SU-DHL-6 (cell line): ENCODE results near the gene PAIP1.

Source experiments
- H2AFZ ChIP-seq: fragments of 200-600 bp; sonication (generic); 2 replicates; pipeline ENCODE4 v1.6.1; 2014; ENCODE audit warnings: low read depth, mild to moderate bottlenecking, moderate library complexity, mixed read lengths, antibody characterized with exemption, low read length; ENCODE audit not compliant: severe bottlenecking
- H3F3A ChIP-seq: fragments of 200-600 bp; shearing (Covaris generic); 2 replicates; pipeline ENCODE4 v1.6.0; 2016; ENCODE audit warnings: antibody characterized with exemption, mild to moderate bottlenecking; ENCODE audit not compliant: insufficient read depth
- H3K27ac ChIP-seq: fragments of 200-600 bp; sonication (generic); 2 replicates; pipeline ENCODE4 v1.5.1; 2016; ENCODE audit warnings: low read depth, mild to moderate bottlenecking, low read length, moderate library complexity, mixed read lengths
- H3K27me3 ChIP-seq: fragments of 200-600 bp; sonication (generic), shearing (Covaris generic); 2 replicates; pipeline ENCODE4 v1.6.0; 2014; ENCODE audit warnings: mild to moderate bottlenecking, low read length
- H3K36me3 ChIP-seq: fragments of 200-600 bp; sonication (generic); 2 replicates; pipeline ENCODE4 v1.6.1; 2014; ENCODE audit warnings: mild to moderate bottlenecking, low read length, mixed read lengths
- H3K4me2 ChIP-seq: fragments of 300-600, 200-600 bp; shearing (Covaris generic), sonication (generic); 2 replicates; pipeline ENCODE4 v1.6.0; 2014; ENCODE audit warnings: low read length, low read depth, mild to moderate bottlenecking; ENCODE audit not compliant: poor library complexity, severe bottlenecking
- H3K4me3 ChIP-seq: fragments of 200-600 bp; sonication (generic); 2 replicates; pipeline ENCODE4 v1.5.1; 2014; ENCODE audit warnings: antibody characterized with exemption, low read length, mild to moderate bottlenecking, mixed read lengths; ENCODE audit not compliant: insufficient read depth, poor library complexity, severe bottlenecking
- H3K79me2 ChIP-seq: fragments of 200-600 bp; sonication (generic); 2 replicates; pipeline ENCODE4 v1.6.1; 2014; ENCODE audit warnings: mild to moderate bottlenecking, low read length, moderate library complexity; ENCODE audit not compliant: insufficient read depth
- H3K9ac ChIP-seq: fragments of 200-600 bp; sonication (generic); 2 replicates; pipeline ENCODE4 v1.7.0; 2014; ENCODE audit warnings: mild to moderate bottlenecking, low read length
- H3K9me2 ChIP-seq: fragments of 200-600 bp; sonication (generic); replicated peaks from 2 replicates; pipeline ENCODE4 v1.6.1; 2014; ENCODE audit warnings: low read length; ENCODE audit not compliant: insufficient read depth
- H3K9me3 ChIP-seq: fragments of 200-600 bp; sonication (generic); 2 replicates; pipeline ENCODE4 v1.6.1; 2014; ENCODE audit warnings: low read length, mixed read lengths; ENCODE audit not compliant: insufficient read depth
- H4K20me1 ChIP-seq: fragments of 200-600 bp; sonication (generic); 2 replicates; pipeline ENCODE4 v1.6.1; 2014; ENCODE audit warnings: low read depth, mild to moderate bottlenecking, antibody characterized with exemption, low read length, moderate library complexity, mixed read lengths
- EZH2phosphoT487 ChIP-seq: fragments of 200-600 bp; sonication (generic), shearing (Covaris generic); conservative IDR thresholded peaks from 2 replicates; pipeline ENCODE4 v1.6.1; 2018; ENCODE audit warnings: mild to moderate bottlenecking, antibody characterized with exemption, low read length, moderate library complexity, mixed read lengths
- TF ChIP-seq, protein P1 (sequence below): fragments of 200-600 bp; sonication (generic); IDR thresholded peaks from one replicate; pipeline ENCODE4 v1.5.1; 2017; ENCODE audit warnings: antibody characterized with exemption, mild to moderate bottlenecking, low read length, moderate library complexity; ENCODE audit not compliant: insufficient read depth, poor library complexity, severe bottlenecking

Gene PAIP1

DNA sequence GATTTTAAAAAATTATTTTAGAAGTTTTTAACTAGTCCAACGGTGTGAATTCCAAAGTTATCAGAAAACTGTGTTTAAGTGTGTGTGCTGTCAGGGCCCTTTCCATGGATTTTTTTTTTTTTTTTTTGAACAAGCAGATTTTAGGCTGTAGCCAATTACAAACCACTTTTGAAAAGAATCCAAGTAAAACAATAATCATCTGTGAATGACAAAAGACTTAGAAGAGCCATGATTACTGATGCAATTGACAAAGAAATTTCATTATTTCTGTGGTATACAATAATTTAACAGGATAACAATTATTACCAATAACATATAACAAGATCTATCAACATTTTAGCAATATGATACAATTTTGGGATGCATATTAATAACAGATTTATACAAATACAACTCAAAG is 16.2 kb upstream of the PAIP1 start:
- no peaks in the 10 kb centered on the region for H3K79me2 ChIP-seq
- H3K9ac ChIP-seq, result no peak overlapping the region
- no peak overlapping the region for H3K4me2 ChIP-seq
- H4K20me1 ChIP-seq, result no peaks in the 10 kb centered on the region
- H3K4me3 ChIP-seq, result no peak overlapping the region
- H3K27me3 ChIP-seq, result no peaks in the 10 kb centered on the region
- no peaks in the 10 kb centered on the region for H3K9me2 ChIP-seq
- H2AFZ ChIP-seq, result no peak overlapping the region
- H3K9me3 ChIP-seq, result no peaks in the 10 kb centered on the region
- peaks cover 14% of the 10 kb centered on the region; the same call in 1 of the 2 replicates for H3K36me3 ChIP-seq
- H3K27ac ChIP-seq, result no peak overlapping the region
- no peak for TF ChIP-seq EZH2phosphoT487
- TF ChIP-seq, protein P1, sequence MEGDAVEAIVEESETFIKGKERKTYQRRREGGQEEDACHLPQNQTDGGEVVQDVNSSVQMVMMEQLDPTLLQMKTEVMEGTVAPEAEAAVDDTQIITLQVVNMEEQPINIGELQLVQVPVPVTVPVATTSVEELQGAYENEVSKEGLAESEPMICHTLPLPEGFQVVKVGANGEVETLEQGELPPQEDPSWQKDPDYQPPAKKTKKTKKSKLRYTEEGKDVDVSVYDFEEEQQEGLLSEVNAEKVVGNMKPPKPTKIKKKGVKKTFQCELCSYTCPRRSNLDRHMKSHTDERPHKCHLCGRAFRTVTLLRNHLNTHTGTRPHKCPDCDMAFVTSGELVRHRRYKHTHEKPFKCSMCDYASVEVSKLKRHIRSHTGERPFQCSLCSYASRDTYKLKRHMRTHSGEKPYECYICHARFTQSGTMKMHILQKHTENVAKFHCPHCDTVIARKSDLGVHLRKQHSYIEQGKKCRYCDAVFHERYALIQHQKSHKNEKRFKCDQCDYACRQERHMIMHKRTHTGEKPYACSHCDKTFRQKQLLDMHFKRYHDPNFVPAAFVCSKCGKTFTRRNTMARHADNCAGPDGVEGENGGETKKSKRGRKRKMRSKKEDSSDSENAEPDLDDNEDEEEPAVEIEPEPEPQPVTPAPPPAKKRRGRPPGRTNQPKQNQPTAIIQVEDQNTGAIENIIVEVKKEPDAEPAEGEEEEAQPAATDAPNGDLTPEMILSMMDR, result no peak
- H3F3A ChIP-seq, result 0 out of 2 replicates have a peak, but pooled peaks cover 3% of the 10 kb centered on the region

- Histone ChIP-seq H3K9me2 (no peaks in the 10 kb centered on the region), H3K9me3 (no peaks in the 10 kb centered on the region), H3K27ac (no peak overlapping the region), H3K4me2 (no peak overlapping the region), H3K27me3 (no peaks in the 10 kb centered on the region), H3K36me3 (peaks cover 14% of the 10 kb centered on the region; the same call in 1 of the 2 replicates), H2AFZ (no peak overlapping the region), H3K4me3 (no peak overlapping the region), H3F3A (0 out of 2 replicates have a peak, but pooled peaks cover 3% of the 10 kb centered on the region), H4K20me1 (no peaks in the 10 kb centered on the region), H3K79me2 (no peaks in the 10 kb centered on the region), H3K9ac (no peak overlapping the region)
- TF ChIP-seq, protein P1, result no peak
- TF ChIP-seq EZH2phosphoT487, result no peak
Observed at GRCh38 chr5:43572357-43572756, 15.5 kb upstream of the PAIP1 start.

- peaks cover 14% of the 10 kb centered on the region; the same call in 1 of the 2 replicates for H3K36me3 ChIP-seq
- no peak overlapping the region for H3K27ac ChIP-seq
- 0 out of 2 replicates have a peak, but pooled peaks cover 3% of the 10 kb centered on the region for H3F3A ChIP-seq
- H3K9ac ChIP-seq, result no peak overlapping the region
- no peaks in the 10 kb centered on the region for H3K27me3 ChIP-seq
- no peaks in the 10 kb centered on the region for H3K9me2 ChIP-seq
- no peaks in the 10 kb centered on the region for H3K79me2 ChIP-seq
- no peak for TF ChIP-seq EZH2phosphoT487
- TF ChIP-seq, protein P1, result no peak
- H4K20me1 ChIP-seq, result no peaks in the 10 kb centered on the region
- H3K9me3 ChIP-seq, result no peaks in the 10 kb centered on the region
- H3K4me3 ChIP-seq, result no peak overlapping the region
- no peak overlapping the region for H3K4me2 ChIP-seq
- no peak overlapping the region for H2AFZ ChIP-seq
Observed at GRCh38 chr5:43571237-43571636, 14.4 kb upstream of the PAIP1 start.
